ENCODE measurements around the gene GTPBP1. TPM values are rescaled to one million over a fixed set of nuclear protein-coding genes. Genes with fewer than 3 reads are reported as not detected.
A peak's percentile ranks its signal among the peaks of the same experiment; 100 is the strongest.

The GTPBP1 gene
- total and polyA plus RNA-seq, 2 of the 13 experiments (the other 11 are each of a cell fraction or from before 2014, with no cell fraction given): 22.3 to 27.0 TPM

- TF ChIP-seq ZHX2 (IDR thresholded peaks at IDR 0.05; ENCODE audit: low read depth) (no peak), ZHX2 (CRISPR knock-in tag; IDR thresholded peaks at IDR 0.05; ENCODE audit: borderline replicate concordance) (no peak), TBP (CRISPR knock-in tag; IDR thresholded peaks at IDR 0.05) (no peak), ZNF615 (CRISPR knock-in tag; IDR thresholded peaks at IDR 0.05; ENCODE audit: borderline replicate concordance) (no peak), ZFP36 (IDR thresholded peaks at IDR 0.05; ENCODE audit: borderline replicate concordance, low read depth, low read length, partially characterized antibody) (no peak), RBM39 (IDR thresholded peaks at IDR 0.05; ENCODE audit: low read depth, low read length, poor library complexity, severe bottlenecking) (peak; percentile 68), ZNF335 (CRISPR knock-in tag; IDR thresholded peaks at IDR 0.05) (0 out of 2 replicates have a peak, but pooled peaks have one; percentile 43), SRSF4 (IDR thresholded peaks at IDR 0.05; ENCODE audit: low read depth, low read length, poor library complexity, severe bottlenecking) (no peak), RARG (CRISPR knock-in tag; IDR thresholded peaks at IDR 0.05; ENCODE audit: low read depth) (no peak), KDM2A (CRISPR knock-in tag; IDR thresholded peaks at IDR 0.05; ENCODE audit: borderline replicate concordance, low read depth) (peak; percentile 72; the same call in 1 of the 2 replicates), ZNF33A (CRISPR knock-in tag; IDR thresholded peaks at IDR 0.05; ENCODE audit: borderline replicate concordance) (0 out of 2 replicates have a peak, but pooled peaks have one; percentile 17), MAZ (IDR thresholded peaks at IDR 0.05; ENCODE audit: borderline replicate concordance, low read depth, low read length) (no peak), MAZ (CRISPR knock-in tag; IDR thresholded peaks at IDR 0.05; ENCODE audit: low read depth) (no peak), ZNF225 (CRISPR knock-in tag; IDR thresholded peaks at IDR 0.05) (no peak), ZNF749 (CRISPR knock-in tag; IDR thresholded peaks at IDR 0.05; ENCODE audit: borderline replicate concordance) (no peak), ZMAT3 (CRISPR knock-in tag; conservative IDR thresholded peaks at IDR 0.05) (no peak), NFAT5 (CRISPR knock-in tag; IDR thresholded peaks at IDR 0.05) (0 out of 2 replicates have a peak, but pooled peaks have one; percentile 57), ZFYVE20 (CRISPR knock-in tag; IDR thresholded peaks at IDR 0.05; ENCODE audit: borderline replicate concordance, low read depth) (no peak)
These were observed 49.3 kb upstream of the GTPBP1 start, which contains the start of the genes CBY1 and FAM227A (continued) for GRCh38 chr22:38656256-38657044.
